Measurements from ENCODE around the gene STAT3. TPM values are rescaled to one million over a fixed set of nuclear protein-coding genes. Genes with fewer than 3 reads are reported as not detected.

STAT3 gene
- total and polyA plus RNA-seq, 9 of the 15 experiments (the other 6 are each of a cell fraction or from before 2014, with no cell fraction given): 90.0 to 179 (median 114) TPM

GRCh38 chr17:42315402-42316156 lies 72.7 kb downstream of the STAT3 start (continued):
- TF ChIP-seq MYC (IDR thresholded peaks at IDR 0.05; ENCODE audit: low read depth, low read length) (peak; percentile 66; the same call in 1 of the 2 replicates), MYC (CRISPR knock-in tag; IDR thresholded peaks at IDR 0.05; ENCODE audit: borderline replicate concordance, low read depth) (no peak), POLR2AphosphoS5 (IDR thresholded peaks at IDR 0.05; ENCODE audit: control insufficient read depth, insufficient read depth, low read depth, low read length) (peak; percentile 47), ATF7 (IDR thresholded peaks at IDR 0.05) (0 out of 2 replicates have a peak, but pooled peaks have one; percentile 10), GATA2 (CRISPR knock-in tag; IDR thresholded peaks at IDR 0.05) (peak; percentile 42; the same call in 1 of the 2 replicates), ZFX (CRISPR knock-in tag; IDR thresholded peaks at IDR 0.05) (peak; percentile 47), JUNB (CRISPR knock-in tag; conservative IDR thresholded peaks at IDR 0.05) (0 out of 2 replicates have a peak, but pooled peaks have one; percentile 30), ZBTB7A (IDR thresholded peaks at IDR 0.05; ENCODE audit: borderline replicate concordance, control insufficient read depth, low read depth, low read length) (peak; percentile 60; the same call in 1 of the 2 replicates), IRF9 (tag; IDR thresholded peaks at IDR 0.05) (peak; percentile 14; the same call in 1 of the 2 replicates), NFATC3 (IDR thresholded peaks at IDR 0.05) (0 out of 2 replicates have a peak, but pooled peaks have one; percentile 54), ID3 (CRISPR knock-in tag; IDR thresholded peaks at IDR 0.05) (no peak), ID3 (tag; IDR thresholded peaks at IDR 0.05) (peak; percentile 38; the same call in 1 of the 2 replicates), POLR2A (conservative IDR thresholded peaks at IDR 0.05) (peak; percentile 50), NR4A1 (CRISPR knock-in tag; IDR thresholded peaks at IDR 0.05) (peak; percentile 80; the same call in 1 of the 2 replicates), NR4A1 (tag; IDR thresholded peaks at IDR 0.05) (0 out of 2 replicates have a peak, but pooled peaks have one; percentile 48), KLF13 (tag; IDR thresholded peaks at IDR 0.05; ENCODE audit: borderline replicate concordance, low read depth) (peak; percentile 57), MYNN (IDR thresholded peaks at IDR 0.05) (peak; percentile 34; the same call in 1 of the 2 replicates), MYNN (CRISPR knock-in tag; IDR thresholded peaks at IDR 0.05) (no peak), POU5F1 (IDR thresholded peaks at IDR 0.05; ENCODE audit: borderline replicate concordance, low read depth, low read length, partially characterized antibody) (no peak), TBL1XR1 (IDR thresholded peaks at IDR 0.05; ENCODE audit: low read length in 2 of 2) (peak; percentile 71 to 81; a peak in 3 of 4 replicates), SPI1 (IDR thresholded peaks at IDR 0.05; ENCODE audit: borderline replicate concordance, low read depth, low read length) (0 out of 2 replicates have a peak, but pooled peaks have one; percentile 5), EHMT2 (IDR thresholded peaks at IDR 0.05) (no peak), ZNF175 (CRISPR knock-in tag; IDR thresholded peaks at IDR 0.05; ENCODE audit: low read depth) (peak; percentile 19; the same call in 1 of the 2 replicates), HOMEZ (CRISPR knock-in tag; IDR thresholded peaks at IDR 0.05) (0 out of 2 replicates have a peak, but pooled peaks have one; percentile 25), MTA2 (IDR thresholded peaks at IDR 0.05; ENCODE audit: low read depth) (no peak)
- TF ChIP-seq, protein P1, sequence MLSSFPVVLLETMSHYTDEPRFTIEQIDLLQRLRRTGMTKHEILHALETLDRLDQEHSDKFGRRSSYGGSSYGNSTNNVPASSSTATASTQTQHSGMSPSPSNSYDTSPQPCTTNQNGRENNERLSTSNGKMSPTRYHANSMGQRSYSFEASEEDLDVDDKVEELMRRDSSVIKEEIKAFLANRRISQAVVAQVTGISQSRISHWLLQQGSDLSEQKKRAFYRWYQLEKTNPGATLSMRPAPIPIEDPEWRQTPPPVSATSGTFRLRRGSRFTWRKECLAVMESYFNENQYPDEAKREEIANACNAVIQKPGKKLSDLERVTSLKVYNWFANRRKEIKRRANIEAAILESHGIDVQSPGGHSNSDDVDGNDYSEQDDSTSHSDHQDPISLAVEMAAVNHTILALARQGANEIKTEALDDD (IDR thresholded peaks at IDR 0.05): peak; percentile 93
